Measurements from ENCODE around the gene CCDC183.

DNA sequence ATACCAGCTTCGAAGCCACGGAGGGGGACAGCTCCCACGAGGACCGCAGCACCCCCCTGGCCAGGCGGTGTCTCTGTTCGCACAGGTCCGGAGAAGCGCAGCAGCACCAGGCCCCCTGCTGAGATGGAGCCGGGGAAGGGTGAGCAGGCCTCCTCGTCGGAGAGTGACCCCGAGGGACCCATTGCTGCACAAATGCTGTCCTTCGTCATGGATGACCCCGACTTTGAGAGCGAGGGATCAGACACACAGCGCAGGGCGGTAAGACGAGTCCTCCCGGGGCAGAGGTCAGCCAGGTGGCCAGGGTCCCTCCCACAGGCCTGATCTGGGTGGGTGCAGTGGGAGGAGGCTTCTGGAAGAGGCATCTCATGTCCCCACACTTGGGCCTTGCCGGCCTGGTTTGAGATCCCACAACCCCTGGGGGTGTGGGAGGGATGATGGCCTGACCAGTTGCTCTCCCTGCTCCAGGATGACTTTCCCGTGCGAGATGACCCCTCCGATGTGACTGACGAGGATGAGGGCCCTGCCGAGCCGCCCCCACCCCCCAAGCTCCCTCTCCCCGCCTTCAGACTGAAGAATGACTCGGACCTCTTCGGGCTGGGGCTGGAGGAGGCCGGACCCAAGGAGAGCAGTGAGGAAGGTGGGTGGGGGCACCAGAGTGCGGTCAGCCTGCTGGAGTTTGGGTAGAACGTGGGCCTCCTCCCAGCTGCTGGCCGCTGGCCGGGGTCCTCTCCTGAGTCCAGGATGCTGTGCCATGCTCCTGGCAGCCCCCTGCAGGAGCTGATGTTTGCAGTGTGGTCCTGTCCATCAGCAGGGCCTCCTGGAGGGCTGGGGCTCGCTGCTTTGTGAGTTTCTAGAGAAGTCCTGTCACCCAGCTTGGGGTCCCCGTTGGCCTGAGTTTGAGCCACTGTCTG is 43.3 kb downstream of the CCDC183 start:
- TF ChIP-seq, protein P1, sequence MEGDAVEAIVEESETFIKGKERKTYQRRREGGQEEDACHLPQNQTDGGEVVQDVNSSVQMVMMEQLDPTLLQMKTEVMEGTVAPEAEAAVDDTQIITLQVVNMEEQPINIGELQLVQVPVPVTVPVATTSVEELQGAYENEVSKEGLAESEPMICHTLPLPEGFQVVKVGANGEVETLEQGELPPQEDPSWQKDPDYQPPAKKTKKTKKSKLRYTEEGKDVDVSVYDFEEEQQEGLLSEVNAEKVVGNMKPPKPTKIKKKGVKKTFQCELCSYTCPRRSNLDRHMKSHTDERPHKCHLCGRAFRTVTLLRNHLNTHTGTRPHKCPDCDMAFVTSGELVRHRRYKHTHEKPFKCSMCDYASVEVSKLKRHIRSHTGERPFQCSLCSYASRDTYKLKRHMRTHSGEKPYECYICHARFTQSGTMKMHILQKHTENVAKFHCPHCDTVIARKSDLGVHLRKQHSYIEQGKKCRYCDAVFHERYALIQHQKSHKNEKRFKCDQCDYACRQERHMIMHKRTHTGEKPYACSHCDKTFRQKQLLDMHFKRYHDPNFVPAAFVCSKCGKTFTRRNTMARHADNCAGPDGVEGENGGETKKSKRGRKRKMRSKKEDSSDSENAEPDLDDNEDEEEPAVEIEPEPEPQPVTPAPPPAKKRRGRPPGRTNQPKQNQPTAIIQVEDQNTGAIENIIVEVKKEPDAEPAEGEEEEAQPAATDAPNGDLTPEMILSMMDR (IDR thresholded peaks at IDR 0.05), result no peak
- no peak for TF ChIP-seq POLR2A (IDR thresholded peaks at IDR 0.05)
- no peak for TF ChIP-seq POLR2AphosphoS5 (IDR thresholded peaks at IDR 0.05)

Data from sigmoid colon (tissue), 4 donors.